Fibroblast of mammary gland (primary cell): ENCODE results near the gene AATK.

Experiments
- DNase-seq: peaks from one replicate; pipeline ENCODE4 v3.0.0-alpha.2; 2010; ENCODE audit warnings: low read depth
- H3K4me3 ChIP-seq: 2 replicates; pipeline ENCODE4 v1.5.1; 2011; ENCODE audit warnings: low read depth, mild to moderate bottlenecking, low read length, moderate library complexity; ENCODE audit not compliant: control insufficient read depth
- TF ChIP-seq, protein P1 (sequence below): conservative IDR thresholded peaks from 2 replicates; pipeline ENCODE4 v1.5.1; 2011; ENCODE audit warnings: low read depth, low read length, inconsistent platforms; ENCODE audit not compliant: control insufficient read depth, insufficient read depth

The AATK gene

GRCh38 chr17:81067391-81067811, 98.6 kb downstream of the AATK start:
- no peak overlapping the region for H3K4me3 ChIP-seq
- TF ChIP-seq, protein P1, sequence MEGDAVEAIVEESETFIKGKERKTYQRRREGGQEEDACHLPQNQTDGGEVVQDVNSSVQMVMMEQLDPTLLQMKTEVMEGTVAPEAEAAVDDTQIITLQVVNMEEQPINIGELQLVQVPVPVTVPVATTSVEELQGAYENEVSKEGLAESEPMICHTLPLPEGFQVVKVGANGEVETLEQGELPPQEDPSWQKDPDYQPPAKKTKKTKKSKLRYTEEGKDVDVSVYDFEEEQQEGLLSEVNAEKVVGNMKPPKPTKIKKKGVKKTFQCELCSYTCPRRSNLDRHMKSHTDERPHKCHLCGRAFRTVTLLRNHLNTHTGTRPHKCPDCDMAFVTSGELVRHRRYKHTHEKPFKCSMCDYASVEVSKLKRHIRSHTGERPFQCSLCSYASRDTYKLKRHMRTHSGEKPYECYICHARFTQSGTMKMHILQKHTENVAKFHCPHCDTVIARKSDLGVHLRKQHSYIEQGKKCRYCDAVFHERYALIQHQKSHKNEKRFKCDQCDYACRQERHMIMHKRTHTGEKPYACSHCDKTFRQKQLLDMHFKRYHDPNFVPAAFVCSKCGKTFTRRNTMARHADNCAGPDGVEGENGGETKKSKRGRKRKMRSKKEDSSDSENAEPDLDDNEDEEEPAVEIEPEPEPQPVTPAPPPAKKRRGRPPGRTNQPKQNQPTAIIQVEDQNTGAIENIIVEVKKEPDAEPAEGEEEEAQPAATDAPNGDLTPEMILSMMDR, result no peak
- DNase-seq, result no peak
